ENCODE results near the gene PPP2R3A. TPM values are rescaled to one million over a fixed set of nuclear protein-coding genes. Genes with fewer than 3 reads are reported as not detected.
A peak's percentile ranks its signal among the peaks of the same experiment; 100 is the strongest.

PPP2R3A gene
- total and polyA plus RNA-seq, 2 donors (not counting 3 experiments of a cell fraction or from before 2014, with no cell fraction given), result 3.3 to 14.6 TPM

DNA sequence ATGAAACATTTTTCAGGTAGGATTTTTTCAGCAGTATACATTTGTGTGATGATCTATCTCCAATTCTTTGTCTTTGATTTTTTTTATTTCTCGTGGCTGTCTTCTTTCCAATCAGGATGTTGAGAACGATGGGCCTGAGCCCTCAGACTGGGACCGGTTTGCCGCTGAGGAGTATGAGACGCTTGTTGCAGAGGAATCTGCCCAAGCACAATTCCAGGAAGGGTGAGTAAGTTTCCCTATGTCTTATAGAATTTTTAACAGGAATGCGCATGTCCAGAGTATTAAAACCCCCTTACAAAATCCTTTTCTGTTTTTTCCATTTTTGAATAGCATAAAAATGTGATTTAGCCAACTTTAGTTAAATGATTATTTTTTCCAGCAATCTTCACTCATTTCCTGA, 140.6 kb downstream of the PPP2R3A start:
- H3K79me2 ChIP-seq (ENCODE audit: control insufficient read depth, insufficient read depth, low read length), result no peaks in the 10 kb centered on the region

More for the DNA sequence above, 140.6 kb downstream of the PPP2R3A start:
- ChIA-PET CTCF (no interaction called here), POLR2A (no interaction called here)
- H3K9me3 ChIP-seq (replicated peaks; ENCODE audit: control insufficient read depth, insufficient read depth, low read length), result no peaks in the 10 kb centered on the region
- H4K20me1 ChIP-seq (replicated peaks; ENCODE audit: control insufficient read depth, extremely low read depth, insufficient read depth, low read length), result no peaks in the 10 kb centered on the region
- no peak overlapping the region for H2AFZ ChIP-seq (ENCODE audit: low read depth, low read length)
- dilution Hi-C loops (cut with MboI; ENCODE audit: extremely low pct_ligation_motif_present, low sequenced_read_pairs) (no loop called here), intact Hi-C loops (cut with micrococcal nuclease) (no loop called here)
- H3K4me3 ChIP-seq (replicated peaks in 1 of 3; ENCODE audit: insufficient read depth in 1 of 3, low read depth in 1 of 3, low read length in 3 of 3), result no peak overlapping the region
- H3K36me3 ChIP-seq (ENCODE audit: control insufficient read depth in 2 of 2, extremely low read depth in 1 of 2, insufficient read depth in 2 of 2, low read length in 2 of 2), result peaks cover 0 to 2% of the 10 kb centered on the region in 2 experiments
- H3K4me1 ChIP-seq (ENCODE audit: control insufficient read depth, extremely low read depth, insufficient read depth, low read length), result peaks cover 8% of the 10 kb centered on the region
- H3K27me3 ChIP-seq (ENCODE audit: control insufficient read depth in 2 of 2, insufficient read depth in 2 of 2, low read length in 2 of 2), result no peaks in the 10 kb centered on the region
- BruUV-seq (replicated peaks), result no TSS peak
- H3K27ac ChIP-seq (ENCODE audit: insufficient read depth, low read depth, low read length), result peak overlapping the region; percentile 13
- FAIRE-seq, result peak; percentile 88
- TF ChIP-seq, protein P1, sequence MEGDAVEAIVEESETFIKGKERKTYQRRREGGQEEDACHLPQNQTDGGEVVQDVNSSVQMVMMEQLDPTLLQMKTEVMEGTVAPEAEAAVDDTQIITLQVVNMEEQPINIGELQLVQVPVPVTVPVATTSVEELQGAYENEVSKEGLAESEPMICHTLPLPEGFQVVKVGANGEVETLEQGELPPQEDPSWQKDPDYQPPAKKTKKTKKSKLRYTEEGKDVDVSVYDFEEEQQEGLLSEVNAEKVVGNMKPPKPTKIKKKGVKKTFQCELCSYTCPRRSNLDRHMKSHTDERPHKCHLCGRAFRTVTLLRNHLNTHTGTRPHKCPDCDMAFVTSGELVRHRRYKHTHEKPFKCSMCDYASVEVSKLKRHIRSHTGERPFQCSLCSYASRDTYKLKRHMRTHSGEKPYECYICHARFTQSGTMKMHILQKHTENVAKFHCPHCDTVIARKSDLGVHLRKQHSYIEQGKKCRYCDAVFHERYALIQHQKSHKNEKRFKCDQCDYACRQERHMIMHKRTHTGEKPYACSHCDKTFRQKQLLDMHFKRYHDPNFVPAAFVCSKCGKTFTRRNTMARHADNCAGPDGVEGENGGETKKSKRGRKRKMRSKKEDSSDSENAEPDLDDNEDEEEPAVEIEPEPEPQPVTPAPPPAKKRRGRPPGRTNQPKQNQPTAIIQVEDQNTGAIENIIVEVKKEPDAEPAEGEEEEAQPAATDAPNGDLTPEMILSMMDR (IDR thresholded peaks at IDR 0.05; ENCODE audit: extremely low read depth in 1 of 2, insufficient read depth in 1 of 2, low read depth in 1 of 2, low read length in 2 of 2), result no peak
- peak; percentile 49 for TF ChIP-seq FOS (IDR thresholded peaks at IDR 0.05; ENCODE audit: borderline replicate concordance, insufficient read depth, low read length)
- TF ChIP-seq POLR2A (IDR thresholded peaks at IDR 0.05; ENCODE audit: low read depth, low read length), result no peak
- no peak for TF ChIP-seq POLR2AphosphoS5 (IDR thresholded peaks at IDR 0.05; ENCODE audit: insufficient read depth, low read depth, low read length)
- TF ChIP-seq EZH2 (IDR thresholded peaks at IDR 0.05; ENCODE audit: borderline replicate concordance, low read depth, low read length, severe bottlenecking), result no peak
- no peak for TF ChIP-seq GATA2 (IDR thresholded peaks at IDR 0.05; ENCODE audit: insufficient read depth, insufficient read length, low read depth, low read length)
- TF ChIP-seq MYC (IDR thresholded peaks at IDR 0.05; ENCODE audit: low read depth, low read length), result no peak
- TF ChIP-seq JUN (IDR thresholded peaks at IDR 0.05; ENCODE audit: borderline replicate concordance, insufficient read depth, insufficient read length, low read depth), result peak; percentile 35
- peak; percentile 77 for DNase-seq (ENCODE audit: low read depth, low spot score)
- peak overlapping the region; percentile 42 for H3K4me2 ChIP-seq (ENCODE audit: insufficient read depth, low read length)
- H3K9me1 ChIP-seq (replicated peaks; ENCODE audit: control insufficient read depth, extremely low read depth, insufficient read depth, low read length), result peaks cover 2% of the 10 kb centered on the region
- no peak overlapping the region for H3K9ac ChIP-seq (replicated peaks; ENCODE audit: extremely low read depth, insufficient read depth, low read length)

All from endothelial cell of umbilical vein (primary cell).